SHP77 (cell line): Measurements from ENCODE around the gene SLAMF8.

Experiments used
- DNase-seq, 2 experiments: peaks; one replicate each; lab custom pipeline; 2025; lab: John Stamatoyannopoulos, UW

Gene SLAMF8

DNA sequence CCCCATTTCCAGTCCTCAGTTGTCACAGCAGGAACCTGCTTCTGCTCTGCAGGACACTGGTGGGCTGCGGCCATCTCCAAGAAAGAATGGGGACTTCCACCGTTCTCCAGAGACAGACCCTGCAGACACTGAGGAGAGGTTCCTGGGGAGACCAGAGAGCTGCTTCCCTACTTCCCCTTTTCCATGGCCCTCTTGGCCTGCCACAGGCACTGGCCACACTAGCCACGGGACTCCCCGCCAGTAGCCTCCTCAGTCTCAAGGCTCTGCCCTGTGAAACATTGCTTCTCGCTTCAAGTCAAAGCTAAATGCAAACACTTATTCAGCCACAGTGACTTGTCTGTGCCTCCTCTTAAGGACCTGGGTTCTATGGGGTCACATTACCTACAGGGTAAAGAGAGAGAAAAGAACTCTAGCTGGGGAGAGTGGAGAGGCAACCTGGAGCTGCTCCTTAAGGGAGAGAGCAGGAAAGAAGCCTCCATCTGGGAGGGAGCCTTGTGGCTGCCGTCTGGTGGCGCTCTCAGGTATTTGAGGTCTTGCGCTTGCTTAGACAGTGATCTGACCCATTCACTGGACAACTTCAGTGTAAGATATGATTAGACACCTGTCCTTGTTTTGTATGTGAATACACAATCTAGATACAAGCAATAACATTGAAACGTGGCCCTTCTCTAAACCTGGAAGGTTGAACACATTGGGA is 5.4 kb upstream of the SLAMF8 start:
- DNase-seq, result peak; percentile 13 to 34

GRCh38 chr1:159823406-159823805 is 3.3 kb upstream of the SLAMF8 start:
- peak in 1 of 2 experiments; percentile 9 for DNase-seq

DNA sequence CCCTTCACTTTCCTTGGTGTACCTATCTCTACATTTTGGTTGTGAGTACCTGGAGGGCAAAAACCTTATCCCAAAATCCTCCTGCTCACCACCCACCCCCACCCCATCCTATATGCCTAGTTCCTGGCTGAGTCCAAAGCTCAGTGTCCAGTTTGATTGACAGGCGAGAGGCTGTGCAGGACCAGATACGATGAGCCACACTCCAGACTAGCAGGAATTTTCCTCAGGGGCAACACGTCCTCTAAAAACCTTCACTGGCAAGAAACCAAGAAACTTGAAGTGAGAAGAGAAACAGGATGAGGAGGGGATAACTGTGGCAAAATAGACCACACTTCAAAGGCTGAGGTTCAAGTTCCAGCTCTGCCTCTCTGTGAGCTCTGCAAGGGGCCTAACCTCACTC is 1.1 kb upstream of the SLAMF8 start:
- DNase-seq, result no peak

DNA sequence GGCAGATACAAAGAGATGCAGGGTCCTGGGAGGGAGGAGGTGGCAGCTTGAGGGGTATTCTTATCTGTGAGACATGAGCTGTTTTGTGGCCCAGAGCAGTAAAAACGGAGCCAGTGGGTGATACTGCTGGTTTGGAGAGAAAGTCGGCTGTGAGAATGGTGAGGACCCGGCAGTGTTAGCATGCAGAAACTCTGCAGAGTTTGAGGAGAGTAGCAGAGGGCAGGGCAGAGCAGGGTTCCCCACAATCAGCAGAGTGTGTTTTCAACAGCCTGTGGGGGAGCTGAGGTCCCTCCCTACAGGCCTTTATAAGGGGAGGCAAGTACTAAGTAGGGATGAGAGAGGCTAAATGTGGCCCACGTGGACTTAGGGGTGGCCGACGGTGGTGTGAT is 423 bp downstream of the SLAMF8 start:
- no peak for DNase-seq

- no peak for DNase-seq
These were observed 876 bp downstream of the SLAMF8 start for GRCh38 chr1:159827549-159827948.

DNA sequence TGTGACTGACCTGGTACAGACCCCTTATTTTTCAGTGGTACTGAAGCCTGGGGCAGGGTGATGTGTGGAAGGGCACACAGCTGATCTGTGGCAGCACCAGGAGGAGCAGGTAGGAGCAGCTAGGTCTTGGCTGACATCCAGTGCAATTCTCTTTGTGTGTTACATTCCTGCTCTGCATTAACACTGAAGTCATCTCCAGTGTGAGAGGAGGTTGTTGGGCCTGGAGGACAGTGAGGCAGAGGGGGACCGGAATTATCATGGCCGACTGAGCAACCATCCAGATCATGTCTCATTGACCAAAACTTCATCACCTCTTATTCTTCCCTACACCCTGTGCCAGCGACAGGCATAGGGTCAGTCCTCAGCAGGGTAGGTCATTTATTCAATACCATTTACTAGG is 1.5 kb downstream of the SLAMF8 start:
- no peak for DNase-seq

DNA sequence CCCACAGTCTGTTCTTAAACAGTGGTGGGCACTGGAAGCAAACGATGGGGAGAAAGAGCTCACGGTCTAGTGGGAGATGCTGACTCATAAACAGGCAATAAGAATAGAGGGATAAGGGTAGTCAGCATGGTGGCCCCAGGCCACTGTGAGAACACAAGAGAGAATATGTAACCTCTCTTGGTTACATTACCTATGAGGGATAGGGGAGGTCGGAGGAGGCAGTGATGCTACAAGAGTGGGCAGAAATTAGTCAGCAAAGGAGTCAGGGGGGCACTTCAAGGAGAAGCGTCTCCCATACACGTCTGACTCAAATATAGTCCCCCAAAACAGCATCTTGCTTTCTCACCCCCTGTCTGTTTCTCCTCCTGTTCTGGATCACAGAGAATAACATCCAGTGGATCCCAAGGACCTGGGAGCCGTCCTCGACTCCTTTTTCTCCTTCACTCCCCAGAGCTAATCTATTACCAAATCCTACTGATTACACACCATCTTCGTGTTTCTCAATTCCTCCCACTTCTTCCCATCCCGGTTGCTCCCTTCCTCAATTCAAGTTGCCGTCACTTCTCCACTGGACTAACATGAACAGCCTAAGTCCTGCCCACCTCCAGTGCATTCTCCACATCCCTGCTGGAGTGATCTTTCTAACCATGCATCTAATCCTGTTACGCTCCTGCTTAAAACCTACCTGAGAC is 2.1 kb downstream of the SLAMF8 start:
- no peak for DNase-seq

GRCh38 chr1:159829273-159829634 is 2.6 kb downstream of the SLAMF8 start:
- peak; percentile 25 to 34 for DNase-seq

DNA sequence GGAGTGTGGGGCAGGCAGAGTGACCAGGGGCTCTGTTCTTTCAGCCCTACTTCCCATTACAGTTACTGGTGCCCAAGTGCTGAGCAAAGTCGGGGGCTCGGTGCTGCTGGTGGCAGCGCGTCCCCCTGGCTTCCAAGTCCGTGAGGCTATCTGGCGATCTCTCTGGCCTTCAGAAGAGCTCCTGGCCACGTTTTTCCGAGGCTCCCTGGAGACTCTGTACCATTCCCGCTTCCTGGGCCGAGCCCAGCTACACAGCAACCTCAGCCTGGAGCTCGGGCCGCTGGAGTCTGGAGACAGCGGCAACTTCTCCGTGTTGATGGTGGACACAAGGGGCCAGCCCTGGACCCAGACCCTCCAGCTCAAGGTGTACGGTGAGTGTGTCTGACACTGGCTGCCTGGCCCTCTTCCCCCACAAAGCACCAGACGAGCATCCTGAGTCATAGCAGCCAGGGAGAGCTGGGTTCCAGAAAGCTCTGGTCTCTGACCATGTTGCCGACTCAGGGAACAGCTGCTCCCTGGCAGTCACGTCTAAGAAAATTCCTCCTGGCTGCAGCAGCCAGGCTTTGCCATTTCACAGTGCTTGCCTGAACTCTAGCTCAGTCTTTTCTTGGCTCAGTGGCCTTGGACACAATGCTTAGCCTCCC is 3.3 kb downstream of the SLAMF8 start:
- DNase-seq, result no peak

DNA sequence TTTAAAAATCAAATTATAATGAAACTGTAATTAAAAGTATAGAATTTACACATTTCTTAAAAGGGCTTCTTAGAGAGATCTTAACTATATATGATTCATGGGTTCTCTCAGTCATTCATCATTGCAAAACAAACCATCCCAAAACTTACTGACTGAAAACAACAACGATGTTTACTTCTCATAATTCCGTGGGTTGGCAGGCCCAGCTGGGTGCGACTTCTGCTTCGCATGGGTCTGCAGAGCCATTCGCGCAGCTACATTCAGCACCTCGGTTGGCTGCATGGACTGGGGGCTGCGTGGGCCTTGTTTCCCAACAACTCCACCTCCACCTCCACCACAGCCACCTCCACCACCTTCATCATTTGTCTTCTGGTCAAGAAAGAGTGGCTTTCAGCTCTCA is 4.0 kb downstream of the SLAMF8 start:
- no peak for DNase-seq

- DNase-seq, result no peak
These were observed 4.9 kb downstream of the SLAMF8 start for GRCh38 chr1:159831412-159832141.

GRCh38 chr1:159832309-159832708 is 5.6 kb downstream of the SLAMF8 start:
- no peak for DNase-seq

GRCh38 chr1:159835356-159835755 is 8.7 kb downstream of the SLAMF8 start:
- DNase-seq, result no peak

DNA sequence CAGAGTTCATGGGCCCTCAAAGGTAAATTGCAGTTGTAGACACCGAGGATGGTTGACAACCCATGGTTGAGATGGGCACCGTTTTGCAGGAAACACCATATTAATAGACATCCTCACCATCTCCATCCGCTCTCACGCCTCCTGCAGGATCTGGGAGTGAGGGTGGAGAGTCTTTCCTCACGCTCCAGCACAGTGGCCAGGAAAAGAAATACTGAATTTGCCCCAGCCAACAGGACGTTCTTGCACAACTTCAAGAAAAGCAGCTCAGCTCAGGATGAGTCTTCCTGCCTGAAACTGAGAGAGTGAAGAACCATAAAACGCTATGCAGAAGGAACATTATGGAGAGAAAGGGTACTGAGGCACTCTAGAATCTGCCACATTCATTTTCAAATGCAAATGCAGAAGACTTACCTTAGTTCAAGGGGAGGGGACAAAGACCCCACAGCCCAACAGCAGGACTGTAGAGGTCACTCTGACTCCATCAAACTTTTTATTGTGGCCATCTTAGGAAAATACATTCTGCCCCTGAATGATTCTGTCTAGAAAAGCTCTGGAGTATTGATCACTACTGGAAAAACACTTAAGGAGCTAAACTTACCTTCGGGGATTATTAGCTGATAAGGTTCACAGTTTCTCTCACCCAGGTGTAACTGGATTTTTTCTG is 9.3 kb downstream of the SLAMF8 start:
- DNase-seq, result no peak

DNA sequence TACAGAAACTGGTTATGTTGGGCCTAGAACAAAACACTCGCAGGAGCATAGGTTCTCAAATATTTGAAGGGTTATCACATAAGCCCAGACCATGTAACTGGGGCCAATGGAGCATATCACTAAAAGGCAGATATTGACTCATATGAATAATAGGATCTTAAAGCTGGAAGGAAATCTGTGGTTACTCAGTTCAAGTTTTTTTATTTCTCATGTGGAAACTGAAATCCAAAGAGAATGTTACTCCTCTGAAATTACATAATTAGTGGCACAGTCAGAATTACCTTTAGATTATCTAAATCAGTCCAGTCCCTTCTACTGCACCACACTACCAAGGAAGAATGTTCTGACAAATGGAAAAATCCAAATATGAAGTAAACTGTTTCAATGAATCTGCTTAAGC is 12.0 kb downstream of the SLAMF8 start:
- DNase-seq, result no peak

GRCh38 chr1:159839116-159839849 is 12.6 kb downstream of the SLAMF8 start:
- DNase-seq, result no peak

GRCh38 chr1:159841749-159842148 is 15.1 kb downstream of the SLAMF8 start:
- DNase-seq, result no peak

DNA sequence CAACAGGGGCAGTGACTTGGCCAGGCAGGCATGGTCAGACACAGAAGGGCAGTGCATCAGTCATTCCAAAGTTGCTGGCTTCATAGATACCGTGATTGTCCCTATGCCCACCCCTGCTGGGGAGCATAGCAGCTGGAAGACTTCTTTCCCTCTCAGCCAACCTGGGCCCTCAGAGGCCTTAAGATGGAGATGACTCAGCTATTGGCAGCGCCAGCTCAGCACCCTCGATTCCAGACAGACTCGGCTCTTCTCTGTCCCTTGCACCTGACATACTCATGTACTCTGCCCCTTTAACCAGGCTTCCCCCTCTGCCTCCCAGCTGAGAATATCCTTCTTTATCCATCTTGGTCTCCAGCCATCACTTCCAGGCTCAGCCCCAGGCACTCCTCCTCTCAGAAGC is 16.8 kb downstream of the SLAMF8 start:
- DNase-seq, result no peak

DNA sequence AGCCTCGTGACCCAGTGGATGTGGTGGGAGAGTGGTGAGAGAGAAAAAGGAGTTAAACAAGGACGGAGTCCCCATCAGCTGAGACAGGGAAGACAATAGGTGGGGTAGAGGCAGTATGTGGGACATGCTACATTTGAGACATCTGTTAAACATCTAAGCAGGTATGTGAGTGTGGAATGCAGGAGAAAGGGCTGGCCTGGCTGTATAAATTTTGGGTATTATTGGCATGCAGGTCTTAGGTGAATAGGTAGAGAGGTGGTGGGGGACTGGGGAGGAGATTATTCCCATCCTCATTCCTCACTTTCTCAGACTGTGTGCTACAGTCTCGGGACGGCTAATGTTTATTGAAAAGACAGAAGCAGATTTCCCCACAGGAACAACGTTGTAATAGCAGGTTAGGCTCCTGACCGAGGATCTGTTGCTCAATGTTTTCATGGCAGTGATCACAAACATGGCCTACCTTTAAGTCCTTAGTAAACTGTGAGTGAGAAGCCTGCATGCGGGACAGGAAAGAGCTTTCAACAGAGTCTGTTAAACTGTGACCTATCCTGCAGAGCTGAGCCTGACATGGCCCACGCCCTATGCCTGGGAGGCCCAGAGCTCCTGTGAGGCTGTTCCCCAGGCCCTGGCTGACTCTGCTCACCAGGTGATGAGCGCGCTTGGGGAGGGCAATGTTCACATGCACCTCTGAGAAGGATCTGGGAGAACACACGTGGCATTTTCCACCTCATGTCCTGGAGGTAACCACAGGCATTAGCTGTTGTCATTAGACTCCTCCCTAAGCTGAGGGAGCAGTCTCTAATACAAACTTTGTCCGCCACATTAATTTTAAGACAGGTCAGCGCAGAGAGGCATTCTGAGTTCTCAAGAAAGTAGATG is 19.3 kb downstream of the SLAMF8 start:
- DNase-seq, result no peak

DNA sequence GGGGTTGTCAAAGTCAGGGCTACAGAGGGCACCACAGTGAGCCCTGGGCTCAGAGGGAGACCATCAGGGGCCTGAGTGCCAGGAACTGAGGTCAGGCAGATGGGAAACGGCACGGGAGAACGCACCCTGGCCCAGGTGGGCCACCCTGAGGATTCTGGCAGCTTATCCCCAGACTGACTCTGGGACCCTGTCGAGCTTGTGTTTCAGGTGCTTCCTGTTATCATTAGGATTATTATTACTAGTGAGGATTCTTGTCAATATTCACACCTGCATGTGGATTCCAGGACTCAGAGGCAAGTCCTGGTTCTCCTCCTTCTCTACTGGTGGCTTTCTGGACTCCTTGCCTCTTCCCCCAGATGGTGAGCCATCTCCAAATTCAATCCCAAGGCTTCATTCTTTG is 20.6 kb downstream of the SLAMF8 start:
- no peak for DNase-seq

DNA sequence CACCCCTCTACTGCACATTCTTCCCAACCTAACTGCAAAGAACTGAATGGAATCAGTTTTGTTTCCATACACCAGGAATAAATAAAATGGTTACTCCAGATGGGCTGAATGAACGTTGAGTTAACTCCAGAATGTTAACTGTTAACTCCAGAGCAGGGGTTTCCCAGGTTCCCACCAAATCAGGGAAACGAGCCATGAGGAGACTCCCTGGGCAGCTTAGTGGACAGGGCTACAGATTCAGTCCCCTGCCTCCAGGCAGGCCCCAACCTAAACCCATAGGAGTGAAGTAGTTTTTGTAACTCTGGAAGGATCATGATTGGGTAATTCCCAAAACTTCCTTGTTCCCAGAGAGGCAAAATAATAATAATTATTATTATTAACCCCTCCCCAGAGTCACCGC is 21.7 kb downstream of the SLAMF8 start:
- no peak for DNase-seq
